Activated CD8-positive, alpha-beta T cell treated with anti-CD3 and anti-CD28 coated beads for 36 hours (primary cell): Measurements from ENCODE around the gene CERS4. TPM values are rescaled to one million over a fixed set of nuclear protein-coding genes. Genes with fewer than 3 reads are reported as not detected.
"Not testable (repeated sequence)": the region's sequence is repeated elsewhere in the genome, so short reads cannot be mapped to it uniquely, and the experiment has no call there.

Source experiments
- ATAC-seq: fragments of 200-7000 bp; cut with Tn5 transposase; one replicate; pipeline ENCODE4 v1.10.0; 2021; ENCODE audit warnings: mild to moderate bottlenecking, moderate library complexity
- CTCF ChIA-PET: fragments of 350-600 bp; sonication (Branson Sonifier 250); formaldehyde crosslinking; loops from one replicate; lab custom pipeline; 2021; ENCODE audit warnings: antibody characterized with exemption; lab: Charles Lee
- POLR2A ChIA-PET: fragments of 350-600 bp; sonication (Branson Sonifier 250); formaldehyde crosslinking; loops from one replicate; lab custom pipeline; 2021; ENCODE audit warnings: antibody characterized with exemption; lab: Charles Lee
- DNase-seq: peaks from one replicate; pipeline ENCODE4 v3.0.0-alpha.2; 2020
- H3K27ac Mint-ChIP-seq: one replicate; pipeline ENCODE4 v1.8.0; 2021; ENCODE audit warnings: mild to moderate bottlenecking, mixed read lengths
- H3K27me3 Mint-ChIP-seq: one replicate; pipeline ENCODE4 v1.8.0; 2021; ENCODE audit warnings: mixed read lengths
- H3K36me3 Mint-ChIP-seq: one replicate; pipeline ENCODE4 v1.8.0; 2021; ENCODE audit warnings: low read depth, mixed read lengths
- H3K4me1 Mint-ChIP-seq: one replicate; pipeline ENCODE4 v1.8.0; 2021; ENCODE audit warnings: low read depth, mixed read lengths
- H3K4me3 Mint-ChIP-seq: one replicate; pipeline ENCODE4 v1.8.0; 2021; ENCODE audit warnings: mild to moderate bottlenecking, moderate library complexity, mixed read lengths
- H3K9me3 Mint-ChIP-seq: one replicate; pipeline ENCODE4 v1.8.0; 2021; ENCODE audit warnings: mixed read lengths
- CTCF ChIP-seq: fragments of 200-600 bp; IDR thresholded peaks from one replicate; pipeline ENCODE4 v1.8.0; 2022; ENCODE audit warnings: antibody characterized with exemption, mild to moderate bottlenecking
- intact Hi-C: fragments of 100-400 bp; cut with micrococcal nuclease; formaldehyde crosslinking; loops from one replicate; pipeline ENCODE4 v1.10.0; 2022
- total RNA-seq, 2 experiments: library from RNA; stranded (reverse); gene quantifications; one replicate each; pipeline ENCODE4 v1.2.3, GENCODE V29; 2021

CERS4 gene
- total RNA-seq, 2 experiments from 2014 or later: 15.5 to 19.7 TPM

- ChIA-PET CTCF (no interaction called here), POLR2A (interaction anchor here (0.6 kb wide), 1 partner anchor 217 kb away, joined by 3 read pairs; no protein-coding TSS in a partner anchor)
- Mint-ChIP-seq H3K36me3 (no peaks in the 10 kb centered on the region), H3K9me3 (no peaks in the 10 kb centered on the region), H3K27me3 (no peaks in the 10 kb centered on the region), H3K4me1 (peaks cover 21% of the 10 kb centered on the region), H3K4me3 (no peak overlapping the region), H3K27ac (no peak overlapping the region)
- TF ChIP-seq CTCF: no peak
- ATAC-seq (no peak), DNase-seq (no peak)
- intact Hi-C loops: no loop called here
Observed at GRCh38 chr19:8214802-8215201, 5.6 kb downstream of the CERS4 start.

GRCh38 chr19:8215783-8216182, 6.6 kb downstream of the CERS4 start:
- H3K36me3 Mint-ChIP-seq: no peaks in the 10 kb centered on the region
- ChIA-PET POLR2A (interaction anchor here (0.6 kb wide), 1 partner anchor 8 kb away, joined by 4 read pairs; no protein-coding TSS in a partner anchor), CTCF (no interaction called here)
- no peak overlapping the region for H3K4me3 Mint-ChIP-seq
- H3K4me1 Mint-ChIP-seq: peaks cover 15% of the 10 kb centered on the region
- no peak for TF ChIP-seq CTCF
- no peaks in the 10 kb centered on the region for H3K9me3 Mint-ChIP-seq
- H3K27me3 Mint-ChIP-seq: no peaks in the 10 kb centered on the region
- intact Hi-C loops: no loop called here
- H3K27ac Mint-ChIP-seq: no peak overlapping the region
- DNase-seq (no peak), ATAC-seq (no peak)

GRCh38 chr19:8216357-8216756, 7.2 kb downstream of the CERS4 start:
- no peaks in the 10 kb centered on the region for H3K27me3 Mint-ChIP-seq
- no peaks in the 10 kb centered on the region for H3K9me3 Mint-ChIP-seq
- no peak for ATAC-seq
- TF ChIP-seq CTCF: no peak
- DNase-seq: no peak
- no peak overlapping the region for H3K4me3 Mint-ChIP-seq
- ChIA-PET CTCF (no interaction called here), POLR2A (no interaction called here)
- H3K4me1 Mint-ChIP-seq: peaks cover 13% of the 10 kb centered on the region
- H3K27ac Mint-ChIP-seq: peak overlapping the region; percentile 25
- no peaks in the 10 kb centered on the region for H3K36me3 Mint-ChIP-seq
- intact Hi-C loops: no loop called here

GRCh38 chr19:8218127-8218526, 9.0 kb downstream of the CERS4 start:
- H3K4me3 Mint-ChIP-seq, H3K9me3 Mint-ChIP-seq, POLR2A ChIA-PET, DNase-seq, intact Hi-C loops, H3K4me1 Mint-ChIP-seq, H3K27me3 Mint-ChIP-seq, ATAC-seq, H3K36me3 Mint-ChIP-seq, CTCF ChIA-PET, H3K27ac Mint-ChIP-seq: not testable (repeated sequence)

GRCh38 chr19:8220481-8220880, 11.3 kb downstream of the CERS4 start:
- H3K36me3 Mint-ChIP-seq: peaks cover 3% of the 10 kb centered on the region
- DNase-seq (no peak), ATAC-seq (no peak)
- CTCF ChIA-PET: interaction anchor here (0.6 kb wide), 1 partner anchor 37 kb away, joined by 3 read pairs; no protein-coding TSS in a partner anchor
- TF ChIP-seq CTCF: no peak
- no peaks in the 10 kb centered on the region for H3K4me1 Mint-ChIP-seq
- POLR2A ChIA-PET: no interaction called here
- intact Hi-C loops: no loop called here
- H3K4me3 Mint-ChIP-seq: no peak overlapping the region
- no peaks in the 10 kb centered on the region for H3K9me3 Mint-ChIP-seq
- H3K27ac Mint-ChIP-seq: no peak overlapping the region
- H3K27me3 Mint-ChIP-seq: no peaks in the 10 kb centered on the region

- intact Hi-C loops: no loop called here
- ChIA-PET CTCF (no interaction called here), POLR2A (no interaction called here)
- H3K4me3 Mint-ChIP-seq: no peak overlapping the region
- H3K27me3 Mint-ChIP-seq: no peaks in the 10 kb centered on the region
- H3K36me3 Mint-ChIP-seq: peaks cover 3% of the 10 kb centered on the region
- no peak for TF ChIP-seq CTCF
- DNase-seq: no peak
- no peaks in the 10 kb centered on the region for H3K9me3 Mint-ChIP-seq
- H3K4me1 Mint-ChIP-seq: no peaks in the 10 kb centered on the region
- ATAC-seq: no peak
- H3K27ac Mint-ChIP-seq: no peak overlapping the region
Observed at GRCh38 chr19:8221161-8221560, 12.0 kb downstream of the CERS4 start.

- ATAC-seq, H3K36me3 Mint-ChIP-seq, H3K27me3 Mint-ChIP-seq, H3K27ac Mint-ChIP-seq, H3K4me1 Mint-ChIP-seq, DNase-seq, H3K9me3 Mint-ChIP-seq, intact Hi-C loops, CTCF ChIA-PET, H3K4me3 Mint-ChIP-seq: not testable (repeated sequence)
- POLR2A ChIA-PET: interaction anchor here (1.2 kb wide), 1 partner anchor 17 kb away, joined by 4 read pairs; no protein-coding TSS in a partner anchor
Observed at GRCh38 chr19:8223442-8223841, 14.3 kb downstream of the CERS4 start.
